Neural progenitor cell (in vitro differentiated cells): ENCODE results near the gene ARID3A.

Experiments used
- CTCF ChIP-seq: fragments of 200-600 bp; sonication (generic); IDR thresholded peaks from 2 replicates; pipeline ENCODE4 v1.5.1; 2017; ENCODE audit warnings: antibody characterized with exemption, mild to moderate bottlenecking
- EZH2 ChIP-seq: fragments of 200-600 bp; sonication (generic); IDR thresholded peaks from 2 replicates; pipeline ENCODE4 v1.6.1; 2017; ENCODE audit warnings: antibody characterized with exemption, mild to moderate bottlenecking, moderate library complexity
- EZH2phosphoT487 ChIP-seq: fragments of 200-600 bp; sonication (generic); IDR thresholded peaks from 2 replicates; pipeline ENCODE4 v1.6.1; 2017; ENCODE audit warnings: antibody characterized with exemption

- TF ChIP-seq CTCF: no peak
- TF ChIP-seq EZH2phosphoT487: no peak
- TF ChIP-seq EZH2: no peak
These were observed 19.8 kb downstream of the ARID3A start for GRCh38 chr19:945401-946252.
